Heart left ventricle (tissue), 16 donors: ENCODE results near the gene LRP1B. TPM values are rescaled to one million over a fixed set of nuclear protein-coding genes. Genes with fewer than 3 reads are reported as not detected.
A peak's percentile ranks its signal among the peaks of the same experiment; 100 is the strongest.

Source experiments
- ATAC-seq, 4 donors: fragments of 200-7000 bp; cut with Tn5 transposase; one replicate each; pipeline ENCODE4 v1.9.1; 2020 to 2022; ENCODE audit warnings: moderate library complexity in 4 of 4, mild to moderate bottlenecking in 3 of 4, moderate number of reproducible peaks in 1 of 4
- DNase-seq, 5 donors: peaks; one replicate each; pipeline ENCODE4 v3.0.0-alpha.2; 2020
- H3K27ac ChIP-seq, 12 donors: fragments of 200-600 bp; sonication (generic) in 4 of 12; one replicate each; pipeline versions ENCODE4 v1.5.0 to v1.8.0; 2016 to 2022; ENCODE audit warnings: mild to moderate bottlenecking in 2 of 12
- H3K27me3 ChIP-seq, 9 donors: fragments of 200-600 bp; sonication (generic) in 2 of 9; one replicate each; pipeline versions ENCODE4 v1.5.1 to v1.8.0; 2016 to 2022; ENCODE audit warnings: mild to moderate bottlenecking in 3 of 9
- H3K36me3 ChIP-seq, 9 donors: fragments of 200-600 bp; sonication (generic) in 2 of 9; one replicate each; pipeline versions ENCODE4 v1.5.0 to v1.8.0; 2018 to 2022; ENCODE audit warnings: mild to moderate bottlenecking in 2 of 9
- H3K4me1 ChIP-seq, 12 donors: fragments of 200-600 bp; sonication (generic) in 4 of 12; one replicate each; pipeline versions ENCODE4 v1.5.0 to v1.8.0; 2016 to 2022; ENCODE audit warnings: mild to moderate bottlenecking in 3 of 12
- H3K4me3 ChIP-seq, 12 donors: fragments of 200-600 bp; sonication (generic) in 4 of 12; one replicate each; pipeline versions ENCODE4 v1.5.0 to v1.8.0; 2017 to 2022; ENCODE audit warnings: mild to moderate bottlenecking in 9 of 12, moderate library complexity in 4 of 12
- H3K9me3 ChIP-seq, 12 donors: fragments of 200-600 bp; sonication (generic) in 4 of 12; one replicate each; pipeline versions ENCODE4 v1.5.0 to v1.8.0; 2016 to 2022; ENCODE audit warnings: mild to moderate bottlenecking in 1 of 12
- CTCF ChIP-seq, 12 donors: fragments of 200-600 bp; sonication (generic) in 4 of 12; IDR thresholded peaks; one replicate each; pipeline versions ENCODE4 v1.5.0 to v1.8.0; 2018 to 2022; ENCODE audit warnings: antibody characterized with exemption in 12 of 12, mild to moderate bottlenecking in 5 of 12
- POLR2A ChIP-seq, 2 donors: fragments of 450-650 bp; IDR thresholded peaks; one replicate each; pipeline ENCODE4 v1.6.1; 2017; ENCODE audit warnings: antibody characterized with exemption in 2 of 2, mild to moderate bottlenecking in 2 of 2, moderate library complexity in 2 of 2
- WGBS, 4 donors: extraction: QIAGEN DNeasy Blood & Tissue Kit in 2 of 4; methylation state at CpG; one replicate each; pipeline versions ENCODE4 v1.1.5 to v1.1.7; 2013 to 2018; 5-methylcytosine and 5-hydroxymethylcytosine counted together
- intact Hi-C, 10 donors: fragments of 100-400 bp; cut with DNase I; formaldehyde crosslinking; loops; one replicate each; pipeline versions ENCODE4 v1.11.1 to v1.14.2; 2022
- polyA plus RNA-seq, 2 donors: library from polyadenylated mRNA; stranded (reverse); fragments of 200-250 nt; gene quantifications; one replicate each; pipeline ENCODE4 v1.2.3, GENCODE V29; 2013
- total RNA-seq, 9 donors: library from RNA; depleted of rRNA in 2 of 9; stranded (reverse); fragments of >200 nt in 2 of 9; fragmentation: NEBNext Ultra II Directional in 3 of 9; extraction: Animal tissue kit (Norgen Biotek cat#: 25700) in 3 of 9; gene quantifications; one replicate each; pipeline versions ENCODE4 v1.1.0 to v1.2.4, GENCODE V29; 2016 to 2023
- donor health status: ischemic (EF 13 %, LVEDD 7.1; RV severe dilation, severe dysfunction).
- donor health status: healthy with polysubstance abuse.
- donor health status: DM: no; HTN: yes; CAD: no.
- donor health status: DM: no; HTN: no; CAD: no.
- donor health status: ischemic (EF 25% LVEDD 6.9; RV normal size, moderate dysfunction).
- donor health status: ischemic (EF 25% LVEDD 5.7; RV mildly dilated, moderate dysfunction).
- donor health status: healthy.
- donor health status: DM: yes; HTN: yes; CAD: no.
- donor health status: ischemic (EF 35%, LVEDD 5.7; RV mildly dilated, moderate dysfunction).
- donor health status: nonischemic (EF 11% LVEDD 7.7; RV severe dilation, severe dysfunction).
- donor health status: DM: yes; HTN: yes; CAD: no.
- donor health status: PGD.
- donor health status: ischemic (EF 29% LVEDD 5.4; RV normal size, mild dysfunction).
- donor health status: nonischemic (EF 23%, LVEDD 6.1; RV moderate dilation, normal function).

The LRP1B gene
- total and polyA plus RNA-seq, 11 donors = 0.01 to 0.19 (median 0.11) TPM; not detected in 2

DNA sequence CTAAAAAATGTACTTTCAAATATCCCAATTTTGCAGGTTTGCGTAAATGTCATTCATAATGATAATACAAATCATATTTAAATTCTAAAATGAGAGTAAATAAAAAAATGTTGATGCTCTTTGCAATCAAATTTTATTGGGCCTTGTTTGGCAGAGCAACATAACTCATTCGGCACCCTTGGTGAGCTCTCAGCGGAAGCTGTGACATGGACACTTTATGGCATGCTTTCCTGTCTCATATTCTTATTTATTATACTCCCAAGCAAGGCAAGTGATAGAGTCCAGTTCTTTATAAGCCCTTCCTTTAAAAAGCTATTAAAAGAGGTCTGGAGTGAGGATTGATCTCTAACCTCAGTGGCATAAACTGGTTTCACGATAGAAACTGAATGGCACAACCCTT is 1857.4 kb downstream of the LRP1B start:
- DNase-seq (no peak), ATAC-seq (no peak)
- Histone ChIP-seq H3K27me3 (no peaks in the 10 kb centered on the region), H3K9me3 (peaks cover 0 to 5% (median 0%) of the 10 kb centered on the region in 12 donors), H3K36me3 (no peaks in the 10 kb centered on the region), H3K4me3 (no peak overlapping the region), H3K4me1 (no peaks in the 10 kb centered on the region), H3K27ac (no peak overlapping the region)
- intact Hi-C loops = no loop called here
- TF ChIP-seq POLR2A (IDR thresholded peaks at IDR 0.05) (no peak), CTCF (IDR thresholded peaks at IDR 0.05) (no peak)
- 91 to 93% (median 91%) methylated on average over 4 of the region's 4 CpGs for WGBS, 4 donors

DNA sequence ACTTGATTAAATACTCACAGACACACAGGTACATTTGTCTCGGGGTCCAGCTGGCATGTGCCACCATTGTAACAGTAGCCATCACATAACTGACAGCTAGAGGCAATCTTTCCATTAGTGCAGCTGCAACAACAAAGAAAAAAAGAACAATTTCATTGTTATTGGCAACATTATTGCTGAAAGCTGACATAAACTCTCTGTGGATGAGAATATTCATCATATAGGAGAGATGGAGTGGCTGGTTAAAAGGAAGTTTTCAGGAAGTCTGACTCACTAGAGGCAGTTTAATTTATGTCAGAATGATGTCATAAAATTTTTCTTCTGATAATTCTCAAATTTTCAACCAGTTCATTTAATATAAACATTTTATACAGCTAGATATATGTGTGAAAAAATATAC is 1860.6 kb downstream of the LRP1B start:
- no peak for ATAC-seq
- no peak for TF ChIP-seq CTCF (IDR thresholded peaks at IDR 0.05)
- no peak for TF ChIP-seq POLR2A (IDR thresholded peaks at IDR 0.05)
- no peaks in the 10 kb centered on the region for H3K36me3 ChIP-seq
- no peaks in the 10 kb centered on the region for H3K4me1 ChIP-seq
- intact Hi-C loops = no loop called here
- no peaks in the 10 kb centered on the region for H3K27me3 ChIP-seq
- no peaks in the 10 kb centered on the region for H3K9me3 ChIP-seq
- no peak overlapping the region for H3K27ac ChIP-seq
- no peak for DNase-seq
- no peak overlapping the region for H3K4me3 ChIP-seq
- WGBS, 4 donors = 48 to 80% (median 61%) methylated on average over 1 of the region's 1 CpG

- 86 to 93% (median 88%) methylated on average over 7 of the region's 7 CpGs for WGBS, 4 donors
- H3K27me3 ChIP-seq = no peaks in the 10 kb centered on the region
- H3K36me3 ChIP-seq = no peaks in the 10 kb centered on the region
- no peak overlapping the region for H3K27ac ChIP-seq
- H3K9me3 ChIP-seq = no peaks in the 10 kb centered on the region
- no peaks in the 10 kb centered on the region for H3K4me1 ChIP-seq
- DNase-seq = no peak
- TF ChIP-seq CTCF (IDR thresholded peaks at IDR 0.05) (no peak), POLR2A (IDR thresholded peaks at IDR 0.05) (no peak)
- H3K4me3 ChIP-seq = no peak overlapping the region
- intact Hi-C loops = no loop called here
- ATAC-seq = no peak
Observed at GRCh38 chr2:140269000-140269399, 1861.8 kb downstream of the LRP1B start.

GRCh38 chr2:140262908-140263307 is 1867.9 kb downstream of the LRP1B start:
- Histone ChIP-seq H3K9me3 (no peaks in the 10 kb centered on the region), H3K36me3 (no peaks in the 10 kb centered on the region), H3K27me3 (no peaks in the 10 kb centered on the region), H3K4me3 (no peak overlapping the region), H3K27ac (no peak overlapping the region), H3K4me1 (no peaks in the 10 kb centered on the region)
- TF ChIP-seq POLR2A (IDR thresholded peaks at IDR 0.05) (no peak), CTCF (IDR thresholded peaks at IDR 0.05) (no peak)
- ATAC-seq = no peak
- DNase-seq = peak in 1 of 5 donors; percentile 10
- intact Hi-C loops = no loop called here
- 83 to 87% (median 85%) methylated on average over 6 of the region's 6 CpGs for WGBS, 4 donors
